HCT116 (cell line): ENCODE measurements around the gene LCN10. TPM values are rescaled to one million over a fixed set of nuclear protein-coding genes. Genes with fewer than 3 reads are reported as not detected.
"Not testable (repeated sequence)": the region's sequence is repeated elsewhere in the genome, so short reads cannot be mapped to it uniquely, and the experiment has no call there.

Experiments used
- ATAC-seq: fragments of 200-7000 bp; cut with Tn5 transposase; 2 replicates; pipeline ENCODE4 v1.9.1; 2020; ENCODE audit warnings: mild to moderate bottlenecking, moderate library complexity
- BruUV-seq: library from RNA; stranded (reverse); fragments of 400-500 nt; replicated peaks from 2 replicates; lab custom pipeline; 2021; lab: Mats Ljungman, UMichigan
- CTCF ChIA-PET: fragments of 300-600 bp; sonication (Branson Sonifier 250); formaldehyde crosslinking; loops from one replicate; lab custom pipeline; 2021; ENCODE audit warnings: antibody characterized with exemption; lab: Charles Lee
- POLR2A ChIA-PET: fragments of 300-600, 350-600 bp; sonication (Branson Sonifier 250); formaldehyde crosslinking; loops from one replicate; lab custom pipeline; 2021; ENCODE audit warnings: antibody characterized with exemption; lab: Charles Lee
- RAD21 ChIA-PET, 2 experiments: fragments of 300-600 bp; sonication (Branson Sonifier 250); formaldehyde crosslinking; loops; one replicate each; lab custom pipeline; 2023; ENCODE audit warnings: low total read pairs in 2 of 2; ENCODE audit not compliant: uncharacterized antibody in 2 of 2, unreplicated experiment in 2 of 2, low non-redundant PET in 1 of 2; lab: Charles Lee
- DNase-seq: peaks from one replicate; pipeline ENCODE4 v3.0.0-alpha.2; 2010; ENCODE audit warnings: low read depth, low spot score
- H2AFZ ChIP-seq: fragments of 200-600 bp; shearing (Covaris generic), sonication (generic); 2 replicates; pipeline ENCODE4 v1.6.1; 2017; ENCODE audit warnings: low read depth, mixed run types, mixed read lengths, antibody characterized with exemption, low read length; ENCODE audit not compliant: poor library complexity, severe bottlenecking
- H3K27ac ChIP-seq: 2 replicates; pipeline ENCODE4 v1.5.1; 2012; ENCODE audit warnings: low read depth, low read length
- H3K27me3 ChIP-seq: fragments of 200-600 bp; sonication (generic); 2 replicates; pipeline ENCODE4 v1.6.1; 2016; ENCODE audit warnings: mixed run types, low read length, mixed read lengths; ENCODE audit not compliant: insufficient read depth
- H3K36me3 ChIP-seq, 2 experiments: fragments of 200-500 bp in 1 of 2; fragments of 200-600 bp in 1 of 2; sonication (Bioruptor generic) in 1 of 2; sonication (generic) in 1 of 2; 2 replicates each; pipeline versions ENCODE4 v1.5.1 to v1.6.1; 2014 to 2016; ENCODE audit warnings: low read length in 2 of 2, inconsistent platforms in 1 of 2, mixed read lengths in 1 of 2, mixed run types in 1 of 2; ENCODE audit not compliant: insufficient read depth in 2 of 2, control insufficient read depth in 1 of 2
- H3K4me1 ChIP-seq, 2 experiments: fragments of 200-600 bp in 1 of 2; sonication (generic) in 1 of 2; 2 replicates each; pipeline versions ENCODE4 v1.5.1 to v1.6.1; 2012 to 2017; ENCODE audit warnings: low read length in 2 of 2, inconsistent platforms in 1 of 2, mild to moderate bottlenecking in 1 of 2, mixed read lengths in 1 of 2, mixed run types in 1 of 2, moderate library complexity in 1 of 2; ENCODE audit not compliant: insufficient read depth in 2 of 2, control insufficient read depth in 1 of 2
- H3K4me2 ChIP-seq: fragments of 200-600 bp; sonication (generic); 2 replicates; pipeline ENCODE4 v1.6.1; 2017; ENCODE audit warnings: mixed run types, low read length, mixed read lengths
- H3K4me3 ChIP-seq, 2 experiments: fragments of 200-600 bp in 1 of 2; sonication (generic) in 1 of 2; replicated peaks in 1 of 2; 2 replicates each; pipeline ENCODE4 v1.5.1; 2011 to 2016; ENCODE audit warnings: low read length in 2 of 2, control low read depth in 1 of 2, low read depth in 1 of 2, mild to moderate bottlenecking in 1 of 2, mixed read lengths in 1 of 2, mixed run types in 1 of 2
- H3K79me2 ChIP-seq: fragments of 200-600 bp; sonication (generic); 2 replicates; pipeline ENCODE4 v1.6.1; 2017; ENCODE audit warnings: mild to moderate bottlenecking, mixed run types, low read length, moderate library complexity, mixed read lengths; ENCODE audit not compliant: insufficient read depth
- H3K9ac ChIP-seq: fragments of 200-600 bp; sonication (generic); 2 replicates; pipeline ENCODE4 v1.6.1; 2016; ENCODE audit warnings: low read length, mixed read lengths
- H3K9me2 ChIP-seq: fragments of 200-600 bp; sonication (generic), shearing (Covaris generic); 2 replicates; pipeline ENCODE4 v1.6.1; 2017; ENCODE audit warnings: mixed run types, mild to moderate bottlenecking, moderate library complexity; ENCODE audit not compliant: insufficient read depth
- H3K9me3 ChIP-seq, 2 experiments: fragments of 200-500 bp in 1 of 2; fragments of 200-600 bp in 1 of 2; sonication (Bioruptor generic) in 1 of 2; sonication (generic) in 1 of 2; 2 replicates each; pipeline ENCODE4 v1.6.1; 2014 to 2017; ENCODE audit warnings: low read length in 2 of 2, mixed read lengths in 2 of 2, inconsistent platforms in 1 of 2, low read depth in 1 of 2, mild to moderate bottlenecking in 1 of 2, mixed run types in 1 of 2, moderate library complexity in 1 of 2; ENCODE audit not compliant: control insufficient read depth in 1 of 2, insufficient read depth in 1 of 2
- H4K20me1 ChIP-seq: fragments of 200-600 bp; sonication (generic), shearing (Covaris generic); 2 replicates; pipeline ENCODE4 v1.6.1; 2017; ENCODE audit warnings: mixed run types, mild to moderate bottlenecking, moderate library complexity; ENCODE audit not compliant: insufficient read depth
- CBX3 ChIP-seq: IDR thresholded peaks from 2 replicates; pipeline ENCODE4 v1.6.1; 2012; ENCODE audit warnings: low read depth
- EGR1 ChIP-seq: IDR thresholded peaks from 2 replicates; pipeline ENCODE4 v1.6.1; 2012; ENCODE audit warnings: low read depth
- ELF1 ChIP-seq: IDR thresholded peaks from 2 replicates; pipeline ENCODE4 v1.6.1; 2012; ENCODE audit warnings: low read depth, borderline replicate concordance
- JUND ChIP-seq: IDR thresholded peaks from 2 replicates; pipeline ENCODE4 v1.6.1; 2012
- MAX ChIP-seq: IDR thresholded peaks from 2 replicates; pipeline ENCODE4 v1.6.1; 2012
- POLR2A ChIP-seq: IDR thresholded peaks from 2 replicates; pipeline ENCODE4 v1.7.0; 2011; ENCODE audit warnings: borderline replicate concordance; ENCODE audit not compliant: insufficient read depth, insufficient read length; ENCODE audit errors: extremely low read depth
- SIN3A ChIP-seq: IDR thresholded peaks from 2 replicates; pipeline ENCODE4 v1.6.1; 2012; ENCODE audit warnings: low read depth
- SP1 ChIP-seq: IDR thresholded peaks from 2 replicates; pipeline ENCODE4 v1.6.1; 2012; ENCODE audit warnings: low read depth
- TCF7L2 ChIP-seq: IDR thresholded peaks from 2 replicates; pipeline ENCODE4 v1.7.0; 2011; ENCODE audit warnings: borderline replicate concordance, inconsistent platforms; ENCODE audit not compliant: insufficient read depth, insufficient read length; ENCODE audit errors: extremely low read depth
- YY1 ChIP-seq: IDR thresholded peaks from 2 replicates; pipeline ENCODE4 v1.6.1; 2011; ENCODE audit warnings: low read length, low read depth, moderate library complexity, mild to moderate bottlenecking; ENCODE audit not compliant: insufficient replicate concordance; ENCODE audit errors: extremely low read depth
- ZNF274 ChIP-seq: fragments of 200-500 bp; sonication (Bioruptor generic); IDR thresholded peaks from 2 replicates; pipeline ENCODE4 v1.6.1; 2014; ENCODE audit warnings: mild to moderate bottlenecking, low read depth, low read length, inconsistent platforms
- intact Hi-C: fragments of 100-400 bp; cut with micrococcal nuclease; formaldehyde crosslinking; loops from 2 replicates; pipeline ENCODE4 v1.10.0; 2022
- total RNA-seq: library from RNA; stranded (reverse); gene quantifications from one replicate; pipeline ENCODE4 v1.2.1, GENCODE V29; 2021; ENCODE audit not compliant: unreplicated experiment

Gene LCN10
- total RNA-seq, 1 experiment from 2014 or later = not detected

- no TSS peak for BruUV-seq
- DNase-seq = no peak
- ATAC-seq = no peak
- POLR2A ChIA-PET = no interaction called here
- intact Hi-C loops = loop anchor here (5.0 to 10.0 kb wide), 2 partner anchors 153 to 435 kb away; partner anchors contain the start of genes CYSRT1, FBXW5, RNF208 and RNF224
- Histone ChIP-seq H3K4me1 (peaks cover 14 to 41% of the 10 kb centered on the region in 2 experiments; a peak in 3 of 4 replicates), H3K36me3 (no peaks in the 10 kb centered on the region; a peak in 1 of 4 replicates), H2AFZ (no peak overlapping the region), H3K27me3 (no peaks in the 10 kb centered on the region), H3K4me3 (no peak overlapping the region), H3K27ac (no peak overlapping the region), H3K4me2 (no peak overlapping the region), H3K79me2 (peaks cover 12% of the 10 kb centered on the region; the same call in 1 of the 2 replicates), H3K9ac (no peak overlapping the region), H3K9me2 (no peaks in the 10 kb centered on the region), H3K9me3 (no peaks in the 10 kb centered on the region), H4K20me1 (no peaks in the 10 kb centered on the region)
- CTCF ChIA-PET = no interaction called here
- TF ChIP-seq YY1 (no peak), ZNF274 (no peak), SP1 (no peak), MAX (no peak), EGR1 (no peak), CBX3 (no peak), JUND (no peak), SIN3A (no peak), TCF7L2 (no peak), POLR2A (no peak), ELF1 (no peak)
- RAD21 ChIA-PET = no interaction called here
These were observed 46.8 kb upstream of the LCN10 start for GRCh38 chr9:136789523-136789937.

- RAD21 ChIA-PET, BruUV-seq, H3K27me3 ChIP-seq, H3K9me2 ChIP-seq, H4K20me1 ChIP-seq, ATAC-seq, POLR2A ChIA-PET, H3K4me3 ChIP-seq, H3K27ac ChIP-seq, H3K9ac ChIP-seq, H2AFZ ChIP-seq, H3K9me3 ChIP-seq, H3K4me2 ChIP-seq, DNase-seq, H3K36me3 ChIP-seq: not testable (repeated sequence)
- H3K79me2 ChIP-seq = peaks cover 12% of the 10 kb centered on the region; the same call in 1 of the 2 replicates
- intact Hi-C loops = loop anchor here (5.0 to 10.0 kb wide), 2 partner anchors 153 to 436 kb away; partner anchors contain the start of genes CYSRT1, FBXW5, RNF208 and RNF224
- CTCF ChIA-PET = interaction anchor here (1.7 kb wide), 1 partner anchor 246 kb away, joined by 11 read pairs; no protein-coding TSS in a partner anchor
- H3K4me1 ChIP-seq = peaks cover 16 to 46% of the 10 kb centered on the region in 2 experiments; a peak in 3 of 4 replicates
These were observed 46.1 kb upstream of the LCN10 start for GRCh38 chr9:136788644-136789522.
